Measurements from ENCODE around the gene CCDC106.
A peak's percentile ranks its signal among the peaks of the same experiment; 100 is the strongest.

CCDC106 gene

GRCh38 chr19:55647732-55648584 lies at the start of gene CCDC106:
CCDC106 (plus strand) TSS chr19:55648212; CDS start chr19:55649047, 835 bp downstream.
- DNase-seq (ENCODE audit: low read depth in 2 of 2) = peak; percentile 60 to 86
- TF ChIP-seq CTCF (IDR thresholded peaks at IDR 0.05; ENCODE audit: low read depth, low read length) = no peak
- H3K4me3 ChIP-seq (replicated peaks in 1 of 2; ENCODE audit: low read depth in 2 of 2, low read length in 2 of 2) = peak within 1 kb of the TSS; percentile 74 to 77

GRCh38 chr19:55598719-55599467 lies 49.1 kb upstream of the CCDC106 start:
- H3K4me3 ChIP-seq (replicated peaks in 1 of 2; ENCODE audit: low read depth in 2 of 2, low read length in 2 of 2) = peak overlapping the region; percentile 68 to 83
- TF ChIP-seq CTCF (IDR thresholded peaks at IDR 0.05; ENCODE audit: low read depth, low read length) = no peak
- DNase-seq (ENCODE audit: low read depth in 2 of 2) = peak; percentile 98 to 99

- H3K4me3 ChIP-seq (replicated peaks in 1 of 2; ENCODE audit: low read depth in 2 of 2, low read length in 2 of 2) = peak within 1 kb of the TSS; percentile 68 to 83
- no peak for TF ChIP-seq CTCF (IDR thresholded peaks at IDR 0.05; ENCODE audit: low read depth, low read length)
- peak; percentile 99 to 100 for DNase-seq (ENCODE audit: low read depth in 2 of 2)
These were observed 48.6 kb upstream of the CCDC106 start, which contains the start of gene FIZ1 for GRCh38 chr19:55599468-55599841. FIZ1 (minus strand) TSS chr19:55599517; CDS start chr19:55597865, 1,652 bp downstream.

GRCh38 chr19:55599842-55600661 lies 48.0 kb upstream of the CCDC106 start, which contains the start of gene ZNF524:
ZNF524 (plus strand) TSS chr19:55600288; CDS start chr19:55602113, 1,825 bp downstream.
- DNase-seq (ENCODE audit: low read depth in 2 of 2) = peak; percentile 89 to 93
- TF ChIP-seq CTCF (IDR thresholded peaks at IDR 0.05; ENCODE audit: low read depth, low read length) = no peak
- H3K4me3 ChIP-seq (replicated peaks in 1 of 2; ENCODE audit: low read depth in 2 of 2, low read length in 2 of 2) = peak within 1 kb of the TSS; percentile 68 to 83

GRCh38 chr19:55600662-55601028 lies 47.4 kb upstream of the CCDC106 start:
- no peak for TF ChIP-seq CTCF (IDR thresholded peaks at IDR 0.05; ENCODE audit: low read depth, low read length)
- H3K4me3 ChIP-seq (replicated peaks in 1 of 2; ENCODE audit: low read depth in 2 of 2, low read length in 2 of 2) = peak overlapping the region; percentile 60 to 83
- no peak for DNase-seq (ENCODE audit: low read depth in 2 of 2)

- no peak for TF ChIP-seq CTCF (IDR thresholded peaks at IDR 0.05; ENCODE audit: low read depth, low read length)
- no peak for DNase-seq (ENCODE audit: low read depth in 2 of 2)
- H3K4me3 ChIP-seq (replicated peaks in 1 of 2; ENCODE audit: low read depth in 2 of 2, low read length in 2 of 2) = peak overlapping the region; percentile 60 to 83
These were observed 46.9 kb upstream of the CCDC106 start for GRCh38 chr19:55601084-55601483.

Data from cardiac fibroblast (primary cell).